Activated T-cell treated with anti-CD3 and anti-CD28 coated beads for 24 hours (primary cell): ENCODE results near the gene RGS1.

Experiments used
- DNase-seq: peaks from one replicate; pipeline ENCODE4 v3.0.0-alpha.2; 2020; ENCODE audit warnings: low read depth

The RGS1 gene

GRCh38 chr1:192626366-192627179 is 51.0 kb downstream of the RGS1 start:
- no peak for DNase-seq

GRCh38 chr1:192627901-192628300 is 52.3 kb downstream of the RGS1 start:
- DNase-seq: no peak

GRCh38 chr1:192628396-192629057 is 53.0 kb downstream of the RGS1 start:
- DNase-seq: no peak

- DNase-seq: no peak
These were observed 54.0 kb downstream of the RGS1 start for GRCh38 chr1:192629612-192630011.
